Stimulated activated naive CD8-positive, alpha-beta T cell treated with anti-CD3 and anti-CD28 coated beads, Interleukin-15, Interleukin-2, amounts not matched to agents 100 ng/mL and 50 ng/mL, for 24 hours (primary cell): ENCODE results near the gene TAOK3.

Experiments
- H3K27ac Mint-ChIP-seq: one replicate; pipeline ENCODE4 v1.8.0; 2021; ENCODE audit warnings: mild to moderate bottlenecking, mixed read lengths
- H3K27me3 Mint-ChIP-seq: one replicate; pipeline ENCODE4 v1.8.0; 2021; ENCODE audit warnings: mixed read lengths
- H3K36me3 Mint-ChIP-seq: one replicate; pipeline ENCODE4 v1.8.0; 2021; ENCODE audit warnings: low read depth, mixed read lengths
- H3K4me1 Mint-ChIP-seq: one replicate; pipeline ENCODE4 v1.8.0; 2021; ENCODE audit warnings: low read depth, mixed read lengths
- H3K4me3 Mint-ChIP-seq: one replicate; pipeline ENCODE4 v1.8.0; 2021; ENCODE audit warnings: mild to moderate bottlenecking, mixed read lengths
- H3K9me3 Mint-ChIP-seq: one replicate; pipeline ENCODE4 v1.8.0; 2021; ENCODE audit warnings: mixed read lengths

Gene TAOK3

DNA sequence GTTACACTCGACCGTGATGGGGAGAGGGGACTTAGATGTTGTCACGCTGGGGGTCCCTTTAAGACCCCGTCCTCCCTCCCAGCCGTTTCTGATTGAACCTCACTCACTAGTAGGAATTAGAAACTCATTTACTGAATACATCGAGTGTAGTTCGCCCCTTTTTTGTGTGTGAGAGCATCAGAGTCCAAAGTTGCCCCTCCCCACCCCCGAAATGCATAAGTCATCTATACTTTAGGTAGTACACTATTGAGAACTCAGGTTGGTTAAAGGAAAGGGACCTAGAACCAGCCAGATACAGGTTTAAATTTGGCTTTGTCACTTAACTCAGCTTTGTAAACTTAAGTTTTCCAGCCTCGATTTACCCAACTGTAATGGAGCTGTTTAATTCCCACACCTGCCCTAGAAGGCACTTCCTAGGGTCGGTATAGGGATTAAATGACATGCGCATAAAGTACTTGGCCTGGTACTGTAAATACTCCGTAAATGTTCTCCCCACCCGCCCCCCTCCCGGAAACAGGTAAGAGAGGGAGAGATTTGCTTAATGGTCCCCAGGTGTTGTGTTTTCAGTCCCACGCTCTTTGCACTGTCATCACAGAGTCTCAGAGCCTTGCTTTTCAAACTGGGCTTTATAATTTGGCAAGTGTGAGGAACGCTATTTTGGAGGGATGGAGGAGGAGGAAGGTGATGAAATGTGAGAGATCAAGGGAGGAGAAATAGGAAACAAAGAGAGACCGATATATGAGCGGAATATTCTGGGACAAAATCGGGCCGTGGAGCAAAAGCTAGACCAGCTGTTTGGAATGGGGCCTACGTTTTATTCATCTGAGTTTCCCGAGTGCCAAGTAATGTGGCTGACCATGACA lies 4.5 kb upstream of the TAOK3 start:
- Mint-ChIP-seq H3K36me3 (peaks cover 19% of the 10 kb centered on the region), H3K9me3 (no peaks in the 10 kb centered on the region), H3K27me3 (no peaks in the 10 kb centered on the region), H3K27ac (peak overlapping the region; percentile 64), H3K4me1 (peaks cover 38% of the 10 kb centered on the region), H3K4me3 (peak overlapping the region; percentile 83)

DNA sequence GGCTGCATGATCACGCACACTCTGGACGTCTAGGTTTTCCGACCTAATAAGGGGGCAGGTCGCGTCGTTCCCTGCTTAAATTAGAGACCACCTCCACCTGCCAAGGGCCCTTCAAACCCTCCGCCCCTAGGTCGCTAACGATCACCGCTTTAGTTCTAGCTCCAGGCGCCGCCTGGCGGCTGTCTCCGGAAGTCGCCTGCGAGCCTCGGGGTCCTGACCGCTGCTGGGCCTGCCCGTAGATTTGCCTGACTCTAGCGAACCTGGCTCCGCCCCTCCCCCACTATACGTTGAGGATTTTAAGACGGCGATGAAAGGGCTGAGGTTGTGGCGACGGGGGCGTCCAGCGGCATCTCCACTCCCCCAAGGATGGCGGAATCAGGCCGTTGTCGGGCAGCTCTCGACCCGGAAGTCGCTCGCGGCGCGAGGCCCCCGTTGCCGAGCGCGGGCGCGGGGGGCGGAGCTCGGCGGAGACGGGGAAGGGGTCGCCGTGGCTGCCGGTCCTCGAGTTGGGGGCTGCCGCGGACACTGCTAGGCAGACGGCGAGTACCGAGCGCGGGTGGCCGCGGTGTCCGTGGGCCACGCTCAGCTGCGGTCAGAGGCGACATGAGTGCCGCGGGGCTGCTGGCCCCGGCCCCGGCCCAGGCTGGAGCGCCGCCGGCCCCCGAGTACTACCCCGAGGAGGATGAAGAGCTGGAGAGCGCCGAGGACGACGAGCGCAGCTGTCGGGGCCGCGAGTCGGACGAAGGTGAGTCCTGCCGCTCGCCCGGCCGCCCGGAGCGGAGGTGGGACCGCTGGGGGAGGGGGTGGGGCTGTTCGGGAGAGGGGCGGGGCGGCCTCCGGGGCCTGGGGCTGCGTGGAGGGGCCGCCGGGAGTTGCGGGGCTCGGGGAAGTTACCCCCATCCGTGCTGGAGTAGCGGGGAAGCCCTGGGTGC lies 3.6 kb upstream of the TAOK3 start, which contains the start of gene SUDS3:
Gene SUDS3, plus strand, starts transcription at position 467 of the 932 bp plus-strand sequence. Its CDS starts 137 bp downstream, at position 604.
- Mint-ChIP-seq H3K36me3 (peaks cover 10% of the 10 kb centered on the region), H3K4me1 (peaks cover 38% of the 10 kb centered on the region), H3K4me3 (peak within 1 kb of the TSS; percentile 83)

DNA sequence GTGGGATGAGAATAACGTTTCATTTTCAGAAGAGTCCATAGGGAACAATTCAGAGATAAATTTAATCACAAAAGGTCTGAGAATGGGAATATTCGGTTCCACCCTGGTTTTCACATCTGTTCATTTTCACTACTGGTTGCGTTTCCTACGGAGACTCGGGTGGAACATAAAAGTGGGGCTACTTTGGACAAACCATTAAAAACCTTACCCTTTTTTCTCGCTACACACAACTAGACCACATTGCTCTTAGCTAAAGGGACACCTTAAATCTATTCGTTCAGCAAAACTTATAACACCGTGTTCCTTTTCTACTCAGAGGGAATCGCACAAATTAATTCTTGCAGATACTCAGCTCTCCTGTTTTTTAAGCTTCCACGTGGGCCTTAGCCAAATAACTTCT lies 2.6 kb upstream of the TAOK3 start:
- Mint-ChIP-seq H3K9me3 (no peaks in the 10 kb centered on the region), H3K27ac (peak overlapping the region; percentile 98), H3K4me1 (peaks cover 48% of the 10 kb centered on the region)

More for the DNA sequence above, 3.6 kb upstream of the TAOK3 start, which contains the start of gene SUDS3:
- H3K9me3 Mint-ChIP-seq: no peaks in the 10 kb centered on the region
- H3K27me3 Mint-ChIP-seq: no peaks in the 10 kb centered on the region
- peak within 1 kb of the TSS; percentile 98 for H3K27ac Mint-ChIP-seq

DNA sequence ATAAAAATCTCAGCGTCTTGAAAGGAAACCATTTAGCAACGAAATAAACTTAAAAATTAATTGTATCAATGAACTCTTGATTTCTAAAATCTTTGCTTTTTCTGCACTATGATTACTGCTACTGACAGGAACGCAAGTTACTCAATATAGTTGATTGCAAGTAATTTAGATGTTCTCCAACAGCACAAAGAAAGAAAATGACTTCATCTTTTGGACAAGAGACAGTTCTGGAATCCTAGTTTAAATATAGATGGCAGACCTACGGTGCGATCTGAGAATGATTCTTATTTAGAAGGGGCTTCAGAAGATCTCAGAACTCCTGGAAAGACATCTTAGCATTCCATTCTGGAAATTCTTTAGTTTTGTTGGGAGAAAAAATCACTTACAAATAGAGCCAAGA lies 2.2 kb upstream of the TAOK3 start:
- peak overlapping the region; percentile 45 for H3K4me3 Mint-ChIP-seq
- H3K27ac Mint-ChIP-seq: no peak overlapping the region
- H3K4me1 Mint-ChIP-seq: peaks cover 48% of the 10 kb centered on the region
- H3K9me3 Mint-ChIP-seq: no peaks in the 10 kb centered on the region
- peaks cover 1% of the 10 kb centered on the region for H3K36me3 Mint-ChIP-seq
- no peaks in the 10 kb centered on the region for H3K27me3 Mint-ChIP-seq

More for the DNA sequence above, 2.6 kb upstream of the TAOK3 start:
- Mint-ChIP-seq H3K4me3 (peak overlapping the region; percentile 83), H3K36me3 (peaks cover 6% of the 10 kb centered on the region), H3K27me3 (no peaks in the 10 kb centered on the region)

DNA sequence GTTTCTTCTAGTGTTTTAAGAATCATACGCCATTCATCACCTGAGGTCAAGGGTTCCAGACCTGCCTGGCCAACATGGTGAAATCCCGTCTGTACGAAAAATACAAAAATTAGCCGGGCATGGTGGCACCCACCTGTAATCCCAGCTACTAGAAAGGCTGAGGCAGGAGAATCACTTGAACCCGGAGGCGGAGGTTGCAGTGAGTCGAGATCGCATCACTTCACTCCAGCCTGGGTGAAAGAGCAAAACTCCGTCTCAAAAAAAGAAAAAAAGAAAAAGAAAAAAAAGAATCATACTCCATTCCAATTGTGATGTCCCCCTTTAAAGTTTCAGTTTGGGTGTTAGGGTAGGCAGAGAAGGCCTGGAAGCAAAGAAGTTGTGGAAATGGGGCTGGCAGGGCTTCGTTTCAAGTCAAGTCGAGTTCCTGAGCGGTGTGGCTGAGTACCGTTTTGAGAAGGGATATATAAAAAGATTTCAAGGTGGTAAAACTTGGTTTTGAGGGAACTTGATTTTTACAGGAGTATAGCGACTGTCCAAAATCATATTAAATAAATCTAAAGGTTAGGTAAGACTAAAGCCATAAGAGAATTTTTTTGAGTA lies 1.5 kb upstream of the TAOK3 start:
- Mint-ChIP-seq H3K4me3 (peak overlapping the region; percentile 89), H3K4me1 (peaks cover 50% of the 10 kb centered on the region), H3K9me3 (no peaks in the 10 kb centered on the region), H3K27ac (no peak overlapping the region), H3K36me3 (no peaks in the 10 kb centered on the region), H3K27me3 (no peaks in the 10 kb centered on the region)

DNA sequence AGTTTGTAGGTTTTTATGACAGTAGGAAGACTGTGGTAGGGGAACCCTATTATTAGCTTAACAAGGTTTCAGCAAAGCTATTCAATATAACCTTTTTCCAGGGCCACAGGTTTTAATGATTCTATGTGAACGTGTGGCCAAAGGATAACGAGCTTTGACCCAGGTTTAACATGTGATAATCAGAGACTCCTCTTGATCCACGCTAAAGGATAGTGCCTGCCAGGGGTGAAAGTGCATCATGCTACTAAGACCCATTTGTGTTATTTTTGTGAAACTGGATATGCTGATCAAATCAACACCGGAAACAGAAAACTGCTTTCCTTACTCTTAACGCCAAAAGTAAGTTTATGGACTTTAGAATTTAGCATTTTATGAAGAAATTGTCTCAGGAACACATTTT lies 909 bp upstream of the TAOK3 start:
- H3K36me3 Mint-ChIP-seq: no peaks in the 10 kb centered on the region
- H3K27me3 Mint-ChIP-seq: no peaks in the 10 kb centered on the region
- peak overlapping the region; percentile 89 for H3K4me3 Mint-ChIP-seq
- H3K4me1 Mint-ChIP-seq: peaks cover 52% of the 10 kb centered on the region
- peak overlapping the region; percentile 86 for H3K27ac Mint-ChIP-seq
- no peaks in the 10 kb centered on the region for H3K9me3 Mint-ChIP-seq

DNA sequence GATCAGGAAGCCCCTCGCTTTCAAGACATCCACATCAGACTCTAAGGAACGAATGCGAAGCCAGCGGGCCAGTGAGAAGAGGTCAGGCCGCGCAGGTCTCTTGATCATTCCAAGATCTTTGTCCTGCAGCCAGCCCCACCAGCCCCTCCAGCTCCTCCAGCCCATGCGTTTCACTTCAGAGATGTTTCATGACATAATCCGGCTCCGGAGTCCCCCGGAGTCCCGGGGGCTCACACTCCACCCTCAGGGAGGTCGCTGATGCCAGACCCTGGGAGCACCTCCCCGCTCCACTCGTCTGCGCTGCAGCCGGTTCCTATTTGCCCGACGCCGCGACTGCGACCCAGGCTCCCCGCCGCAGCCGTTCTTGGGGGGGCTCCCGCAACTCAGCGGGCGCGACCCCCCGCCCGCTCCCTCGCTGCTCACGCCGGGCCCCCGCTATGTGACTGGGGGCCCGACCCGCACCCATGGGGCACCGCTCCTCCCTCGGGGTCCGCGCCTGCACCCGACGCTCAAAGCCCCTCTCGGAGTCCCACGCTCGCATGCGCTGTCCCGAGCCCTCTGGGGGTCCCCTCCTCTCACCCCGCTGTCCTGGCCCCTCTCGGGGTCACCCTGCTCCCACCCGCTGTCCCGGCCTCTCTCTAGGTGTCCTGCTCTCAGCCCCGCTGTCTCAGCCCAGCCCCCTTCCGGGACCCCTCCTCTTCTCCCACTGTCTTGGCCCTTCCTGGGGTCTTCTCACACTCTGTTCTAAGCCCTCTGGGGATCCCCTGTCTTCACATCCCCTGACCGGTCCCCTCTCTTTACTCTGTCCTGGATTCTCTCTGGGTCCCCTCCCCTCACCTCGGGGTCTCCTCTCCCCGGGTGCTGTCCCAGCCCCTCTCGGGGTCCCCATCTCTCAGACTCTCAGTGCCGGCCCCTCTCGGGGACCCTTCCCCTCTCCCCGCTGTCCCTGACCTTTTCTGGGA lies 1.1 kb downstream of the TAOK3 start:
- Mint-ChIP-seq H3K4me3 (peak overlapping the region; percentile 89), H3K4me1 (peaks cover 42% of the 10 kb centered on the region), H3K36me3 (no peaks in the 10 kb centered on the region), H3K9me3 (no peaks in the 10 kb centered on the region), H3K27me3 (no peaks in the 10 kb centered on the region), H3K27ac (peak overlapping the region; percentile 36)

DNA sequence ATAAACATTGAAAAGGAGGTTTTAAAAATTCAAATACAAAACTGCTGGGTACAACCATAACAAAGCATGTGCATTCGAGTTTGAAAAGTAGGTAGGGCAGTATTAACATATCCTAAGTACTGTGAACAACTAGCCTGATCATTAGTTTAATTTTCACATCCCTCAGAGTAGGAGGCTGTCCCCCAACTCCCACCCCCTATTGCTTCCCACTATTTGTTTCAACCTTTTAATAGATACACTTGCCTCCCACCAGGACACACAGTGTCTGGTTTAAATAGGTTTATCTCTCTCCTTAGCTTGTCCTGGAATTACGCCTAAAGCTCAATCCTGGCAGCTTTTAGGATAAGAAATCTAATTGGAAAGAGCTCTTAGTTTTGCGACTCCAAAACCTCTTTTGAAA lies 2.1 kb downstream of the TAOK3 start:
- Mint-ChIP-seq H3K4me3 (peak overlapping the region; percentile 89), H3K36me3 (no peaks in the 10 kb centered on the region), H3K27me3 (no peaks in the 10 kb centered on the region), H3K27ac (no peak overlapping the region), H3K4me1 (peaks cover 40% of the 10 kb centered on the region), H3K9me3 (no peaks in the 10 kb centered on the region)

DNA sequence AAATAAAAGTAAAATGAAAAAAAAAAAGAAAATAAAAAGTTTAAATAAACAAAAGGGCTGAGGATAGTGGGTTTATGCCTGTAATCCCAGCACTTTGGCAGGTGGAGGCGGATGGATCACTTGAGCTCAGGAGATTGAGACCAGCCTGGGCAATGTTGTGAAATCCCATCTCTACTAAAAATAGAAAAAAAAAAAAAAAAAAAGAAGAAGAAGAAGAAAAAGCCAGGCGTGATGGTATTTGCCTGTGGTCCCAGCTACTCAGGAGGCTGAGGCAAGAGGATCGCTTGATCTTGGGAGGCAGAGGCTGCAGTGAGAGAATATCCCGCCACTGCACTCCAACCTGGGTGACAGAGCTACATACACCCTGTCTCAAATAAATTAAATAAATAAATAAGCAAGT lies 3.9 kb downstream of the TAOK3 start:
- H3K9me3 Mint-ChIP-seq: no peaks in the 10 kb centered on the region
- no peaks in the 10 kb centered on the region for H3K27me3 Mint-ChIP-seq
- H3K4me1 Mint-ChIP-seq: peaks cover 30% of the 10 kb centered on the region
- H3K4me3 Mint-ChIP-seq: no peak overlapping the region
- H3K27ac Mint-ChIP-seq: no peak overlapping the region
- H3K36me3 Mint-ChIP-seq: no peaks in the 10 kb centered on the region

DNA sequence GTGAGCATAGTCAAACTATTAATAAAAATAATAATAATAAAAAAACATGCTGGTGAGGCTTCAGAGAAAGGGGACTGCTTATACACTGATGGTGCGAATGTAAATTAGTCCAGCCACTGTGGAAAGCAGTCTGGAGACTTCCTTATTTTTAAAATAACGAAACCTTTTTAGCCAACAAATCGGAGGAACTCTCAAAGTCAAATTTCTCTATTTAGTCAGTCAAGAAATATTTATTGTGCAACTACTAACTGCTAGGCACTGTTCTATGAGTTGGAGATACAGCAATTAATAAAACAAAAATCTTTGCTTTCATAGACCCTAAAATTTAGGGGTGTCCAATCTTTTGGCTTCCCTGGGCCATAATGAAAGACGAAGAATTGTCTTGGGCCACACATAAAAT lies 10.8 kb downstream of the TAOK3 start:
- no peaks in the 10 kb centered on the region for H3K36me3 Mint-ChIP-seq
- H3K9me3 Mint-ChIP-seq: no peaks in the 10 kb centered on the region
- no peaks in the 10 kb centered on the region for H3K27me3 Mint-ChIP-seq
- peaks cover 31% of the 10 kb centered on the region for H3K4me1 Mint-ChIP-seq
- H3K27ac Mint-ChIP-seq: no peak overlapping the region
- no peak overlapping the region for H3K4me3 Mint-ChIP-seq

DNA sequence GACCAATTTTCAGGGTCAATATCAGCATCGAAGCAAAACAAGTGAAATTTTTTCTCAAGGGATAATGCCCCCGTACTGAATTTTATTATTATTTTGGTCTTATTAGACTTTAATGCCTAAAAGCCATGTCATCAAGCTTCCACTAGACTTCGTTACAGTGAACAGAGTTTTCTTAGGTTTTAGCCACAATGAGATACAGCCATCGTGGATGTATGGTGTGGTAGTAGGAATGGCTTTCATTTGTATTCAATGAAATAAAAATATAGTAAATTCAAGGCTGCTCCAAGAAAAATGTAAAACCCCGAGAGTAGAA lies 11.7 kb downstream of the TAOK3 start:
- H3K4me3 Mint-ChIP-seq: no peak overlapping the region
- no peaks in the 10 kb centered on the region for H3K36me3 Mint-ChIP-seq
- H3K27ac Mint-ChIP-seq: no peak overlapping the region
- peaks cover 39% of the 10 kb centered on the region for H3K4me1 Mint-ChIP-seq
- H3K9me3 Mint-ChIP-seq: no peaks in the 10 kb centered on the region
- H3K27me3 Mint-ChIP-seq: no peaks in the 10 kb centered on the region

DNA sequence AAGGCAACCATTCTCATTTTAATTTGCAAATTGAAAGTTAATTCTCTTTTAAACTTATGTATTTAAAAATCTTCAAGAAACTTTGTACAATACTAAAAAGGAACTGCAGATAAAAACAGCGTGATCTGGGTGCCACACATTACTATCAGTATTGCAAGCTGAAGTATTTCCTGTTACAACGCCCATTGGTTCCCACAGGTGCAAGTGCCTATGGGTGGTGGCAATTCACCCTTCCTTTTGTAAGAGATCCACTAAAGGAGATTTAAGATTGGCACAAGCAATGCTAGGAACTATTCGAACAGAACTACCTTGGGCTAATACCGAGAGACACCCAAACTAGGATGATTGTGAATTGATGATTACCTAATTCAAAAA lies 13.2 kb downstream of the TAOK3 start:
- Mint-ChIP-seq H3K4me1 (peaks cover 51% of the 10 kb centered on the region), H3K9me3 (no peaks in the 10 kb centered on the region), H3K36me3 (peaks cover 10% of the 10 kb centered on the region), H3K27ac (peak overlapping the region; percentile 84), H3K4me3 (peak overlapping the region; percentile 86), H3K27me3 (no peaks in the 10 kb centered on the region)

DNA sequence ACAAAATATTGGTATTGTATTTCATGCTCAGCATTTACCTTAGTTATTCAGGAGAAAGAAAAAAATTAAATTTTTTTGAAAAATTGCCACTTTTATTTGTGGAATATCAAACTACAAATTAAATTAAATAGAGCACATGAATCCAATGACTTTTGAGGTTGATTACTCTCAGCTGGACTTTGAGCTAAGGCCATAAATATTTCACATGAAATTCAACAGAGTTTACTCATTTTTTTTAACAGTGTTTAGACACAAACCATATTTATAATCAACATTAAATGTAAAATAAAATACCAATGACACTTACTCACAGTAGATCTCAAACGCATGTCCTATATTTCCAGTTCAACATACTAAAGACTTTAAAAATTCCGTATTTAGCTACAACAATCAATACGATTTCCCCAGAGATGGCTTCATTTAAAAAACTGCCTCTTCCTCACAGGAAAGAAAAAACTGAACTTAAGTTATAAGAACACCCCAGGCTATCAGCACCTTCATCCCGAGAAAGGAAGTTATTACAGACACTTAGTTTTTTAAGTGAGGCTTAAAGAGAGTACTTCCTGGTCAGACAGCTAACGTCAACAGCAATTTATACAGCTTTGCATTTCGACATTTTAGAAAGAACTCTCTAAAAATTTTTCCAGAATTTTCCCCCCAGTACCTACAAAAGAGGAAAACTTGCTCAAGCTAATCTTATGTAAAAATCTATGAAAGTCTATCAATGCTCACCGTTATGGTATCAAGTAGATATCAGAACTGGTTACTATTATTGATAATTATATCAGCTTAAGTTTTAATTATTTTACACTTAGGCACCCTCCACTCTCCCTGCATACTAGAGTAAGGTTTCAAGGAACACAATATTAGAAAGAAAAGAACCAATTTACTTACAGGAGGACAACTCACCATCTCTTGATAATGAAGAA lies 13.8 kb downstream of the TAOK3 start:
- peaks cover 15% of the 10 kb centered on the region for H3K36me3 Mint-ChIP-seq
- H3K27me3 Mint-ChIP-seq: no peaks in the 10 kb centered on the region
- peak overlapping the region; percentile 86 for H3K4me3 Mint-ChIP-seq
- peaks cover 51% of the 10 kb centered on the region for H3K4me1 Mint-ChIP-seq
- peak overlapping the region; percentile 84 for H3K27ac Mint-ChIP-seq
- no peaks in the 10 kb centered on the region for H3K9me3 Mint-ChIP-seq
